ENCODE results near the gene HUWE1.
A peak's percentile ranks its signal among the peaks of the same experiment; 100 is the strongest.

The HUWE1 gene

DNA sequence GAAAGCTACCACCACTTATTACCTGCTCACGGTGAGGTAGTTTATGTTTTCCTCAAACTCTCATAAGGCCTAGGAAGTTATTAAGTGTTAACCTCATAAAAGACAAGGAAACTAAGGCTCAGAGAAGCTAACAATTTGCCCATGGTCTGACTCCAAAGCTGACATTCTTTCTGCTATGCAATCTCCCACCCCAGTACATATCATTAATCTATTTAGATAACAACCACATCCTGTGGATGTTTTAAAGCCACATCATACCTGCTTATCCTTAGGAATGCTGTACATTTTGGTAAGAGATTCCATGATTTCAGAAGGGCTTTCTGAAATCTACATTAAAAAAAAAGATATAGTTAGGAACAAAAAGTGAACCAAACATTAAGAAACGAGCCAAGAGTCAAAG, 55.4 kb downstream of the HUWE1 start:
- Histone ChIP-seq H3K23ac (ENCODE audit: low read length) (no peak overlapping the region), H4K5ac (ENCODE audit: low read length) (no peak overlapping the region), H2BK15ac (replicated peaks; ENCODE audit: low read depth) (no peak overlapping the region), H3K4ac (ENCODE audit: low read depth, low read length) (no peak overlapping the region), H2BK5ac (ENCODE audit: low read length) (no peak overlapping the region), H3K79me2 (ENCODE audit: control insufficient read depth, insufficient read depth, low read length) (no peaks in the 10 kb centered on the region), H4K8ac (ENCODE audit: low read depth, low read length) (no peak overlapping the region), H3K56ac (ENCODE audit: low read length) (no peak overlapping the region), H3K79me1 (ENCODE audit: low read length) (peaks cover 2% of the 10 kb centered on the region), H3K4me1 (ENCODE audit: control insufficient read depth, low read depth, low read length) (no peaks in the 10 kb centered on the region), H2BK120ac (ENCODE audit: low read depth, low read length) (no peak overlapping the region), H3K18ac (ENCODE audit: low read length) (no peak overlapping the region), H3K9ac (ENCODE audit: low read length) (no peak overlapping the region), H3K4me3 (ENCODE audit: low read length) (no peak overlapping the region), H3K36me3 (ENCODE audit: control insufficient read depth, insufficient read depth, low read length) (peaks cover 4% of the 10 kb centered on the region), H3K27ac (ENCODE audit: low read depth, low read length) (no peak overlapping the region), H3K27me3 (ENCODE audit: insufficient read depth, low read length, poor library complexity) (no peaks in the 10 kb centered on the region), H3K4me2 (ENCODE audit: low read length) (no peak overlapping the region), H2AK5ac (ENCODE audit: low read length) (no peak overlapping the region)
- DNase-seq = peak; percentile 4
- no CpG with 5 or more reads among the region's 2 CpGs for WGBS (ENCODE audit: extremely low coverage, insufficient coverage, low lambda C conversion rate)

- no peak overlapping the region for H3K9ac ChIP-seq (ENCODE audit: low read length)
- no peak overlapping the region for H2BK15ac ChIP-seq (replicated peaks; ENCODE audit: low read depth)
- no peak overlapping the region for H4K5ac ChIP-seq (ENCODE audit: low read length)
- H3K4me2 ChIP-seq (ENCODE audit: low read length) = no peak overlapping the region
- peaks cover 4% of the 10 kb centered on the region for H3K36me3 ChIP-seq (ENCODE audit: control insufficient read depth, insufficient read depth, low read length)
- no peak overlapping the region for H3K27ac ChIP-seq (ENCODE audit: low read depth, low read length)
- peaks cover 2% of the 10 kb centered on the region for H3K79me1 ChIP-seq (ENCODE audit: low read length)
- H3K23ac ChIP-seq (ENCODE audit: low read length) = no peak overlapping the region
- H3K27me3 ChIP-seq (ENCODE audit: insufficient read depth, low read length, poor library complexity) = no peaks in the 10 kb centered on the region
- no peak overlapping the region for H2BK120ac ChIP-seq (ENCODE audit: low read depth, low read length)
- no peaks in the 10 kb centered on the region for H3K4me1 ChIP-seq (ENCODE audit: control insufficient read depth, low read depth, low read length)
- no peaks in the 10 kb centered on the region for H3K79me2 ChIP-seq (ENCODE audit: control insufficient read depth, insufficient read depth, low read length)
- H2AK5ac ChIP-seq (ENCODE audit: low read length) = no peak overlapping the region
- WGBS (ENCODE audit: extremely low coverage, insufficient coverage, low lambda C conversion rate) = no CpG with 5 or more reads among the region's 4 CpGs
- DNase-seq = no peak
- H2BK5ac ChIP-seq (ENCODE audit: low read length) = no peak overlapping the region
- no peak overlapping the region for H3K56ac ChIP-seq (ENCODE audit: low read length)
- H3K4me3 ChIP-seq (ENCODE audit: low read length) = no peak overlapping the region
- no peak overlapping the region for H3K18ac ChIP-seq (ENCODE audit: low read length)
- no peak overlapping the region for H3K4ac ChIP-seq (ENCODE audit: low read depth, low read length)
- H4K8ac ChIP-seq (ENCODE audit: low read depth, low read length) = no peak overlapping the region
Observed at GRCh38 chrX:53630261-53630660, 56.3 kb downstream of the HUWE1 start.

DNA sequence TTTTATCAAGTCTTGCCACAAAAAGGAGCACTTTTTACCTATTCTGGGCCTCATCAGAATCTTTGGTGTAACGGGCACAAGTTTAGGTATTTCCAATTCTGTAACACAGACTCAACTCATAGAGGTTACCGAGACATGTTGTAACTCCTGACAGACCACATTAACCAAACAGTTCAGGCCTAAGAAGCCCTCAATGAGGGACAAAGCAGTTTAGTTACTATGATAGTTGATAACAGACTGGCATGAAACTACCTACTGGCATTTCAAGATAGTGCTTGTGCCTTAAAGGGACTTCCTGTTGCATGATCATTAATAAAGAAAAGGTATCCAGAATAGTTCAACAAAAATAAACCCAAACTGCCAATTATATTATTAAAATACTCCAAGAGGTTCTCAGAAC, 64.1 kb downstream of the HUWE1 start:
- no peak overlapping the region for H4K8ac ChIP-seq (ENCODE audit: low read depth, low read length)
- H3K27ac ChIP-seq (ENCODE audit: low read depth, low read length) = no peak overlapping the region
- H3K27me3 ChIP-seq (ENCODE audit: insufficient read depth, low read length, poor library complexity) = no peaks in the 10 kb centered on the region
- no peak overlapping the region for H3K4me3 ChIP-seq (ENCODE audit: low read length)
- no peak overlapping the region for H2BK5ac ChIP-seq (ENCODE audit: low read length)
- H3K23ac ChIP-seq (ENCODE audit: low read length) = no peak overlapping the region
- H3K56ac ChIP-seq (ENCODE audit: low read length) = no peak overlapping the region
- no peak overlapping the region for H2BK120ac ChIP-seq (ENCODE audit: low read depth, low read length)
- H3K18ac ChIP-seq (ENCODE audit: low read length) = no peak overlapping the region
- H3K36me3 ChIP-seq (ENCODE audit: control insufficient read depth, insufficient read depth, low read length) = peaks cover 4% of the 10 kb centered on the region
- WGBS (ENCODE audit: extremely low coverage, insufficient coverage, low lambda C conversion rate) = no CpG with 5 or more reads among the region's 2 CpGs
- H3K4me1 ChIP-seq (ENCODE audit: control insufficient read depth, low read depth, low read length) = no peaks in the 10 kb centered on the region
- no peak for DNase-seq
- H3K79me1 ChIP-seq (ENCODE audit: low read length) = no peaks in the 10 kb centered on the region
- H2AK5ac ChIP-seq (ENCODE audit: low read length) = no peak overlapping the region
- H3K79me2 ChIP-seq (ENCODE audit: control insufficient read depth, insufficient read depth, low read length) = no peaks in the 10 kb centered on the region
- no peak overlapping the region for H2BK15ac ChIP-seq (replicated peaks; ENCODE audit: low read depth)
- no peak overlapping the region for H3K4me2 ChIP-seq (ENCODE audit: low read length)
- no peak overlapping the region for H4K5ac ChIP-seq (ENCODE audit: low read length)
- H3K4ac ChIP-seq (ENCODE audit: low read depth, low read length) = no peak overlapping the region
- no peak overlapping the region for H3K9ac ChIP-seq (ENCODE audit: low read length)

- no peak overlapping the region for H3K4ac ChIP-seq (ENCODE audit: low read depth, low read length)
- no peak overlapping the region for H3K18ac ChIP-seq (ENCODE audit: low read length)
- peaks cover 3% of the 10 kb centered on the region for H3K36me3 ChIP-seq (ENCODE audit: control insufficient read depth, insufficient read depth, low read length)
- no peak overlapping the region for H3K56ac ChIP-seq (ENCODE audit: low read length)
- no peaks in the 10 kb centered on the region for H3K27me3 ChIP-seq (ENCODE audit: insufficient read depth, low read length, poor library complexity)
- no peak overlapping the region for H4K5ac ChIP-seq (ENCODE audit: low read length)
- no peak overlapping the region for H2AK5ac ChIP-seq (ENCODE audit: low read length)
- H2BK120ac ChIP-seq (ENCODE audit: low read depth, low read length) = no peak overlapping the region
- H3K4me1 ChIP-seq (ENCODE audit: control insufficient read depth, low read depth, low read length) = no peaks in the 10 kb centered on the region
- no peak overlapping the region for H4K8ac ChIP-seq (ENCODE audit: low read depth, low read length)
- H2BK5ac ChIP-seq (ENCODE audit: low read length) = no peak overlapping the region
- no peak overlapping the region for H3K9ac ChIP-seq (ENCODE audit: low read length)
- H3K4me3 ChIP-seq (ENCODE audit: low read length) = no peak overlapping the region
- WGBS (ENCODE audit: extremely low coverage, insufficient coverage, low lambda C conversion rate) = no CpG with 5 or more reads among the region's 4 CpGs
- no peak for DNase-seq
- H3K27ac ChIP-seq (ENCODE audit: low read depth, low read length) = no peak overlapping the region
- H2BK15ac ChIP-seq (replicated peaks; ENCODE audit: low read depth) = no peak overlapping the region
- H3K79me2 ChIP-seq (ENCODE audit: control insufficient read depth, insufficient read depth, low read length) = no peaks in the 10 kb centered on the region
- no peak overlapping the region for H3K23ac ChIP-seq (ENCODE audit: low read length)
- H3K79me1 ChIP-seq (ENCODE audit: low read length) = no peaks in the 10 kb centered on the region
- no peak overlapping the region for H3K4me2 ChIP-seq (ENCODE audit: low read length)
Observed at GRCh38 chrX:53621418-53621986, 65.0 kb downstream of the HUWE1 start.

GRCh38 chrX:53616946-53617345, 69.6 kb downstream of the HUWE1 start:
- no CpG with 5 or more reads among the region's 6 CpGs for WGBS (ENCODE audit: extremely low coverage, insufficient coverage, low lambda C conversion rate)
- H3K18ac ChIP-seq (ENCODE audit: low read length) = no peak overlapping the region

GRCh38 chrX:53606456-53606855, 80.1 kb downstream of the HUWE1 start:
- H2AK5ac ChIP-seq (ENCODE audit: low read length) = no peak overlapping the region
- no peaks in the 10 kb centered on the region for H3K4me1 ChIP-seq (ENCODE audit: control insufficient read depth, low read depth, low read length)
- no CpG with 5 or more reads among the region's 2 CpGs for WGBS (ENCODE audit: extremely low coverage, insufficient coverage, low lambda C conversion rate)
- H3K56ac ChIP-seq (ENCODE audit: low read length) = no peak overlapping the region
- DNase-seq = no peak
- H2BK5ac ChIP-seq (ENCODE audit: low read length) = no peak overlapping the region
- no peak overlapping the region for H3K9ac ChIP-seq (ENCODE audit: low read length)
- H3K27me3 ChIP-seq (ENCODE audit: insufficient read depth, low read length, poor library complexity) = no peaks in the 10 kb centered on the region
- H4K5ac ChIP-seq (ENCODE audit: low read length) = no peak overlapping the region
- H2BK15ac ChIP-seq (replicated peaks; ENCODE audit: low read depth) = no peak overlapping the region
- no peak overlapping the region for H3K4me3 ChIP-seq (ENCODE audit: low read length)
- no peak overlapping the region for H2BK120ac ChIP-seq (ENCODE audit: low read depth, low read length)
- no peak overlapping the region for H3K18ac ChIP-seq (ENCODE audit: low read length)
- no peak overlapping the region for H3K27ac ChIP-seq (ENCODE audit: low read depth, low read length)
- H4K8ac ChIP-seq (ENCODE audit: low read depth, low read length) = no peak overlapping the region
- H3K4me2 ChIP-seq (ENCODE audit: low read length) = no peak overlapping the region
- H3K79me2 ChIP-seq (ENCODE audit: control insufficient read depth, insufficient read depth, low read length) = no peaks in the 10 kb centered on the region
- no peaks in the 10 kb centered on the region for H3K79me1 ChIP-seq (ENCODE audit: low read length)
- no peak overlapping the region for H3K4ac ChIP-seq (ENCODE audit: low read depth, low read length)
- H3K36me3 ChIP-seq (ENCODE audit: control insufficient read depth, insufficient read depth, low read length) = peaks cover 4% of the 10 kb centered on the region
- H3K23ac ChIP-seq (ENCODE audit: low read length) = no peak overlapping the region

More at GRCh38 chrX:53616946-53617345, 69.6 kb downstream of the HUWE1 start:
- H3K4me3 ChIP-seq (ENCODE audit: low read length) = no peak overlapping the region
- H2BK120ac ChIP-seq (ENCODE audit: low read depth, low read length) = no peak overlapping the region
- H2BK5ac ChIP-seq (ENCODE audit: low read length) = no peak overlapping the region
- no peak overlapping the region for H2BK15ac ChIP-seq (replicated peaks; ENCODE audit: low read depth)
- H3K23ac ChIP-seq (ENCODE audit: low read length) = no peak overlapping the region
- H3K79me1 ChIP-seq (ENCODE audit: low read length) = no peaks in the 10 kb centered on the region
- H3K56ac ChIP-seq (ENCODE audit: low read length) = no peak overlapping the region
- H2AK5ac ChIP-seq (ENCODE audit: low read length) = no peak overlapping the region
- H4K8ac ChIP-seq (ENCODE audit: low read depth, low read length) = no peak overlapping the region
- no peak overlapping the region for H3K4ac ChIP-seq (ENCODE audit: low read depth, low read length)
- no peak overlapping the region for H3K4me2 ChIP-seq (ENCODE audit: low read length)
- no peaks in the 10 kb centered on the region for H3K4me1 ChIP-seq (ENCODE audit: control insufficient read depth, low read depth, low read length)
- H3K9ac ChIP-seq (ENCODE audit: low read length) = no peak overlapping the region
- peaks cover 8% of the 10 kb centered on the region for H3K36me3 ChIP-seq (ENCODE audit: control insufficient read depth, insufficient read depth, low read length)
- H3K27me3 ChIP-seq (ENCODE audit: insufficient read depth, low read length, poor library complexity) = no peaks in the 10 kb centered on the region
- no peak overlapping the region for H3K27ac ChIP-seq (ENCODE audit: low read depth, low read length)
- no peak overlapping the region for H4K5ac ChIP-seq (ENCODE audit: low read length)
- DNase-seq = no peak
- no peaks in the 10 kb centered on the region for H3K79me2 ChIP-seq (ENCODE audit: control insufficient read depth, insufficient read depth, low read length)
